ENCODE measurements around the gene RAB7A. TPM values are rescaled to one million over a fixed set of nuclear protein-coding genes. Genes with fewer than 3 reads are reported as not detected.

RAB7A gene
- total and polyA plus RNA-seq, 12 donors = 76.7 to 446 (median 133) TPM

DNA sequence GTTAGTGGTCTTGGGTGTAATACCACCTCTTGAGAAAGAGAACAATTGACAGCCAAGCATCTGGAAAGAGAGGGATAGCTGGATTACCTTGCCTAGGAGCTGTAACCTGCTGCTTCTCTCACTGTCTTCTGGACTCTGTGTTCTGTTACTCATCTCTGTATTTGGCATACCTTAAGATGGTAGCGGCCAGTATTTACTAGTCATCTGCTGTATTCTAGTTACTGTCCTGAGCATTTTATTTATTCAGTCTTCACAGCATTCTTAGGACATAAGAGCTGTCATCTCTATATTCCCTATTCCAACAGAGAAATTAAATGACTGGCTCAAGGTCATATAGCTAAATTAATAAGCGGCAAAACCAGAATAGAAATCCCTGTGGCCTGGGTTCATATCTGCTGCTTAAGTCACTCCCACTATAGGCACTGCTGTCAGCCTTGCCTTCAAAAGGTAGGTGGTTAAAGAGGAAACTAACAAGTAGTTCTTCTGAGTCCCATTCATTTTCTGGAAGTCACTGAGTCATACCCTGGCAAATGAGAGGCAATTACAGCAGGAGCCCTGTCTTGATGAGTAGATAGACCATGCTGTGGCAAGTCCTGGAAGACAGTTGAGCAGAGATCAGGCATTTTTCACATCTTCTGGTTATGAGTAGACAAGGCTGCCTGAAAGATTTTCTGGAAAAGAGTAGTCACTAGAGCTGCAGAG lies 68.2 kb downstream of the RAB7A start:
- 42 to 57% (median 51%) methylated on average over 2 of the region's 2 CpGs for WGBS, 4 donors
- Histone ChIP-seq H3K27me3 (no peaks in the 10 kb centered on the region), H3K4me1 (replicated peaks in 1 of 2) (peaks cover 11 to 37% of the 10 kb centered on the region in 2 donors), H3K4me3 (no peak overlapping the region), H3K27ac (peak overlapping the region in 4 of 5 donors; percentile 26 to 66 (median 48)), H3K9me3 (replicated peaks in 1 of 3) (no peaks in the 10 kb centered on the region), H3K36me3 (replicated peaks in 1 of 2) (peaks cover 0 to 25% of the 10 kb centered on the region in 2 donors)
- intact Hi-C loops (cut with DNase I) = loop anchor here in 1 of 2 donors (10.0 kb wide), 2 partner anchors 109 to 179 kb away; no protein-coding TSS in a partner anchor
- DNase-seq = peak in 3 of 7 donors; percentile 31 to 43 (median 36)
- TF ChIP-seq, protein P1, sequence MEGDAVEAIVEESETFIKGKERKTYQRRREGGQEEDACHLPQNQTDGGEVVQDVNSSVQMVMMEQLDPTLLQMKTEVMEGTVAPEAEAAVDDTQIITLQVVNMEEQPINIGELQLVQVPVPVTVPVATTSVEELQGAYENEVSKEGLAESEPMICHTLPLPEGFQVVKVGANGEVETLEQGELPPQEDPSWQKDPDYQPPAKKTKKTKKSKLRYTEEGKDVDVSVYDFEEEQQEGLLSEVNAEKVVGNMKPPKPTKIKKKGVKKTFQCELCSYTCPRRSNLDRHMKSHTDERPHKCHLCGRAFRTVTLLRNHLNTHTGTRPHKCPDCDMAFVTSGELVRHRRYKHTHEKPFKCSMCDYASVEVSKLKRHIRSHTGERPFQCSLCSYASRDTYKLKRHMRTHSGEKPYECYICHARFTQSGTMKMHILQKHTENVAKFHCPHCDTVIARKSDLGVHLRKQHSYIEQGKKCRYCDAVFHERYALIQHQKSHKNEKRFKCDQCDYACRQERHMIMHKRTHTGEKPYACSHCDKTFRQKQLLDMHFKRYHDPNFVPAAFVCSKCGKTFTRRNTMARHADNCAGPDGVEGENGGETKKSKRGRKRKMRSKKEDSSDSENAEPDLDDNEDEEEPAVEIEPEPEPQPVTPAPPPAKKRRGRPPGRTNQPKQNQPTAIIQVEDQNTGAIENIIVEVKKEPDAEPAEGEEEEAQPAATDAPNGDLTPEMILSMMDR (IDR thresholded peaks at IDR 0.05) = no peak
- no peak for TF ChIP-seq POLR2A (IDR thresholded peaks at IDR 0.05)

- H3K4me1 ChIP-seq (replicated peaks in 1 of 2) = peaks cover 7 to 29% of the 10 kb centered on the region in 2 donors
- 52 to 56% (median 55%) methylated on average over 8 of the region's 8 CpGs for WGBS, 4 donors
- no peak overlapping the region for H3K4me3 ChIP-seq
- no peaks in the 10 kb centered on the region for H3K9me3 ChIP-seq (replicated peaks in 1 of 3)
- intact Hi-C loops (cut with DNase I) = loop anchor here (5.0 to 10.0 kb wide), 3 partner anchors 110 to 180 kb away; no protein-coding TSS in a partner anchor
- peak overlapping the region in 4 of 5 donors; percentile 26 to 66 (median 35) for H3K27ac ChIP-seq
- no peaks in the 10 kb centered on the region for H3K27me3 ChIP-seq
- peak; percentile 54 to 80 (median 71) for DNase-seq
- H3K36me3 ChIP-seq (replicated peaks in 1 of 2) = peaks cover 0 to 31% of the 10 kb centered on the region in 2 donors
- TF ChIP-seq, protein P1 (IDR thresholded peaks at IDR 0.05) = peak; percentile 67 to 89 (median 80)
- TF ChIP-seq POLR2A (IDR thresholded peaks at IDR 0.05) = no peak
Observed at GRCh38 chr3:128794770-128795649, 69.0 kb downstream of the RAB7A start.

DNA sequence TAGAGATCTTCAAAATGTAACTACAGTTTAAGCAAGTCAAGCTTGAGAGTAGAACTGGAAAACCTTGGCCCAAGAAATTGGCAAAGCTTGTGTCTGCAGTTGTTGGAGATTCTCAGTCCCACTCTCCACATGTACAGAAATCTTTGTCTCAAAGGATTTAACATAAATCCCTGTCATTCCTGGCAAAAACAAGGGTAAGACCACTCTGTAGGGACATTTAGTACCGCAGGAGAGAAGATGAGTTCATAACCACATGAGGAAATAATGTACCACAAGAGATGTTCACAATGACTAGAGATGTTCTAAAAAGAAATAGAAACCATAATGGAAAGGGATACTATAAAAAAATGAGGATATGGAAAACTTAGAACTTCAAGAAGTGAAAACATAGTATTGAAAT lies 73.7 kb downstream of the RAB7A start:
- intact Hi-C loops (cut with DNase I) = loop anchor here (5.0 to 10.0 kb wide), 3 partner anchors 115 to 185 kb away; no protein-coding TSS in a partner anchor

More for the DNA sequence above, 73.7 kb downstream of the RAB7A start:
- TF ChIP-seq, protein P1 (IDR thresholded peaks at IDR 0.05) = no peak
- TF ChIP-seq POLR2A (IDR thresholded peaks at IDR 0.05) = no peak
- peaks cover 0 to 31% of the 10 kb centered on the region in 2 donors for H3K36me3 ChIP-seq (replicated peaks in 1 of 2)
- no peaks in the 10 kb centered on the region for H3K27me3 ChIP-seq
- H3K4me3 ChIP-seq = no peak overlapping the region
- WGBS, 4 donors = 74 to 88% (median 84%) methylated on average over 1 of the region's 1 CpG
- H3K9me3 ChIP-seq (replicated peaks in 1 of 3) = no peaks in the 10 kb centered on the region
- peak overlapping the region in 1 of 5 donors; percentile 31 for H3K27ac ChIP-seq
- H3K4me1 ChIP-seq (replicated peaks in 1 of 2) = peaks cover 10 to 37% of the 10 kb centered on the region in 2 donors
- no peak for DNase-seq
